NT2/D1 (cell line): ENCODE measurements around the gene RASSF1.

Source experiments
- SUZ12 ChIP-seq: IDR thresholded peaks from 2 replicates; pipeline ENCODE4 v1.6.1; 2011; ENCODE audit not compliant: insufficient read length, insufficient read depth; ENCODE audit errors: extremely low read depth
- YY1 ChIP-seq: IDR thresholded peaks from 2 replicates; pipeline ENCODE4 v1.6.1; 2011; ENCODE audit not compliant: insufficient read length, insufficient read depth
- ZNF274 ChIP-seq: IDR thresholded peaks from 2 replicates; pipeline ENCODE4 v1.6.1; 2011; ENCODE audit warnings: mild to moderate bottlenecking, low read depth, low read length

DNA sequence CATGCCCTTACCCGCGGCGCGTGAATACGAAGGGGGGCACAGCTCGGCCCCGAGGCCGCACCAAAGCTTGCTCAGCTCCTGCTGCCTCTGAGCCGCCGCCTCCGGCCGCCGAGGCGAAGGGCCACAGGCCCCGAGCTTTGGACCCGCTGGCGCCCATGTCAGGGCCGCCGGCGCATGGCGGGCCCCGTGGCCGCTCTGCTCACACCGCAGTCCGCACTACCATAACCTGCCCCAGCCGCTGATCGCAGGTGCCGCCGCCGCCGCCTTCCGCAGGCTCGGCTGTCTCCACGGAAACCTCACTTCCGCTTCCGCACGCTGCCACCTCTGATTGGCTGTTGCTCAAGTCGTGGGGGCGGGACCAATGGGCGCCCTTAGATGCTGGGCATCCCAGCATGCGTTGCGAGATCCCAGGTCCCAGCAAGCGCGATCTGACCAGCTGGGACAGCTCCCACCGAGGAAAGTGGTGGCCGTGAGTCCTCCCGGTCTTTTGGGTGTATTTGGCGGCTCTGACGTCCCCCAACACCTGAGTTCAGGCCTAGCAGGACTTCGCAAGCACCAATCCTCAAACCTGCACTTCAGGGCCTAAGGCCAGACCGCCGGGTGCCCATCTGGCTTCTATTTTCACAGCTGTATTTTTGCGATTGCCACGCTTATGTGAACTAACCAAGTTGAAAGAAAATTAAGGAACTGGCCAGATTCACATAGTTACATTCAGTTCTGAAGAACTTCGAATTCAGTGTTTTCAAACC is 12.5 kb downstream of the RASSF1 start, which contains the start of gene TUSC2:
- no peak for TF ChIP-seq YY1
- no peak for TF ChIP-seq SUZ12
- TF ChIP-seq ZNF274 = no peak
